C4-2B (cell line): ENCODE results near the gene CDKL2.

ENCODE experiments used
- CTCF ChIP-seq: fragments of 450-650 bp; conservative IDR thresholded peaks from 2 replicates; pipeline ENCODE4 v1.5.1; 2017; ENCODE audit warnings: mild to moderate bottlenecking
- ZFX ChIP-seq: fragments of 450-650 bp; IDR thresholded peaks from 2 replicates; pipeline ENCODE4 v1.6.1; 2017

- TF ChIP-seq CTCF (no peak), ZFX (no peak)
Measured at GRCh38 chr4:75542824-75543223, 87.5 kb downstream of the CDKL2 start.
